NCI-H2227 treated with DMSO at 0.1 percent for 48 hours (cell line): ENCODE measurements around the gene TARBP2.

Source experiments
- DNase-seq: peaks from one replicate; lab custom pipeline; 2025; lab: John Stamatoyannopoulos, UW

The TARBP2 gene, protein sequence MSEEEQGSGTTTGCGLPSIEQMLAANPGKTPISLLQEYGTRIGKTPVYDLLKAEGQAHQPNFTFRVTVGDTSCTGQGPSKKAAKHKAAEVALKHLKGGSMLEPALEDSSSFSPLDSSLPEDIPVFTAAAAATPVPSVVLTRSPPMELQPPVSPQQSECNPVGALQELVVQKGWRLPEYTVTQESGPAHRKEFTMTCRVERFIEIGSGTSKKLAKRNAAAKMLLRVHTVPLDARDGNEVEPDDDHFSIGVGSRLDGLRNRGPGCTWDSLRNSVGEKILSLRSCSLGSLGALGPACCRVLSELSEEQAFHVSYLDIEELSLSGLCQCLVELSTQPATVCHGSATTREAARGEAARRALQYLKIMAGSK

DNA sequence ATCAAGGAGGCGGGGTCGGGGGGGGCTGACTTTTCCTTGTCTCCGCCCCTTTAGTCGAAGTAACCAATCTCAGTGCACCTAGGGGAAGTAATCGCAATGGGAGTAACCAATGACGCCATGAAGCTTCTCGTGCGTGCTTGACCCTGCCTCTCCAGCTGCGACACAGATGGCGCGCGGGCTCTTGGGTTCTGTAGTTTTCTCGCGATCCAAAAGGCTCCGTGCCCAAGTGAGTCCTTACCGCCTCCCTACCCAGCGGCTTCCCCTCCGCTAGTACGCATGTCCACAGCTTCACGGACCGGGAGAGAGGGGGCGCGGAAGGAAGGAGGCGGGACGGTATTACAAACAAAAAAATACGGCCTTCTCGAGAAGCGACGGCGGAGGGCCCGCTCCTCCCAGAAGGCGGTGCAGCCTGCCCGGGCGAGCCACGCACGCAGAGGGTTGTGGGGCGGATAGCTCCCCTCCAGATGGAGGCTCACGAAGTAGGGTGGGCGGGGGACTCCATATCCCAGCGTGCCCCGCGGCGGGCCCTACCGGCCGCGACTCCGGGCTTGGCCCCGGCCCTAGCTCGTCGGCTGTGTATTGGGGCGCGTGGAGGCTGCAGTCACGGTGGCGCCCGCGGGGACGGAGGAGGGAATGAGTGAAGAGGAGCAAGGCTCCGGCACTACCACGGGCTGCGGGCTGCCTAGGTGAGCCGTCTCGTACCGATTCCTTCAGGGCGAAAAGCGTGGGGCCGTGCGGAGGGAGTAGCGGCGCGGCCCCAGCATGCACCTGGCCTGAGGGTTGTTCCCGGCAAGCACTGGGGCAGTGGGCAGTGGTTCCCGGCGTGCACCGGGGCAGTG lies at the start of gene TARBP2:
Gene TARBP2, plus strand, starts transcription at position 508 of the 839 bp plus-strand sequence. Its CDS starts 126 bp downstream, at position 634.
- DNase-seq: peak; percentile 98

DNA sequence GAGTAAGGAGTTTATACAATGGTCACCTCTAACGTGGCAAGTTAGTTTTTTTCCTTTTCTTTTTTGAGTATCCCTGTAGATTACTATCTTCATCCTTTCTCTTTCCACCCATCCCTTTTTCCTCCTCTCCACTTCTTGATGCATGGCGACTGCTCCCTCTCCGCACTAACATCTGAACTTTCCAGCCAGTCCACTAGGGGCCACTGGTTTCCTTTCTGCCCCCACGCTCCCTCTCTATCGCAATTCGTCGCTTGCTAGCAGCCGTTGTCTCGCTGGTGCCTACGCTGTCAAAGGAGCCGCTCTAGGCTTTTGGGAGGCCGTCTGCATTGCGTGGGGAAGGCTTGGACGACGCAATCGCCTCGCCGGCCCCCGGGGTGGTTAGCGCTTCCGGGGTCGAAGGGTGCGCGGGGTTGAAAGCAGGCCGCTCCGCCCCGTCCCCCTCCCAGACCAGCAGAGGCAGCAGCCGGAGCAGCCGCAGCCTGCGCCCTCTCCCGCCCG lies 49.4 kb upstream of the TARBP2 start, which contains the start of gene PCBP2:
Gene PCBP2, plus strand, starts transcription at position 442 of the 498 bp plus-strand sequence. CDS start 2,699 bp downstream, outside the sequence.
- DNase-seq: peak; percentile 97

DNA sequence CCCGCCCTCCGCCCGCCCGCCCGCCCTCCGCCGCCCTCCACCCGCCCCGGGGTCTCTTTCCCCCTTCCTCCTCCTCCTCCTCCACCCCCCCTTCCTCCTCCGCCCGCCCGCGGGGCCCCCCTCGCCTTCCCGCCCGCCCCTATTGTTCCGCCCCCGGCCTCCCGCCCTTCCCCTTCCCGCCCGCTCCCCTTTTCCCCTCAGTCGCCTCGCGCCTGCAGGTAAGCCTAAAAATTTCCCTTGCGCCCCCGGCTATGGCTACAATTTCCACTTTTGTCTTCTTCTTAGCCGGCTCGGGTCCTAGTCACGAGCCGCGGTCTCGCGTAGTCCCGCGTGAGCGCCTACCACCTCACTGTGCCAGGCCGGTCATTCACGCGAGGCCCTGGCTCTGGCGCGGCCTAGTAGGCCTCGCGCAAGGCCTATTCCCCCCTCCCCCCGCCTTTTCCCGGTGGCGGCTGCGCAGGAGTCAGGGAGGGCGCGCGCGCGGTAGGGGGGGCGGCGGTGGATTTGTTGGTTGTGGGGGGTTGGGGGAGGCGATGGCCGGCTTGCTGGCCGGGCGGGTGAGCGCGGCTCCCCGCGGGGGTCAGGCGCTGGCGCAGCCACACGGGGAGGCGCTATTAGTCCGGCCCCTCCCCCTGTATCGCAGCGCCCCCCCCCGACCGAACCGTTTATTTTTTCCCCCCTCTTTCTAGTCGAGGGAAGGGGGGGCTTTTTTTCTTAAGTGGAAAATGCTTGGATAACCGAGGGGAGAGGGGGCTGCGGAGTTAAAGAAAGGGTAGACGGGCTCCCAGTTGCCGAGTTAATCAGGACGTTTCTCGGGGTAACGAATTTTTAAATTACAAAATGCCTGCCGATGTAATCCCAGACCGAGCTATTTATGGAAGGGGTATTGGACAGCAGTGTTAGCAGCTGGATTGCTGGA lies 48.7 kb upstream of the TARBP2 start:
- peak; percentile 55 for DNase-seq

DNA sequence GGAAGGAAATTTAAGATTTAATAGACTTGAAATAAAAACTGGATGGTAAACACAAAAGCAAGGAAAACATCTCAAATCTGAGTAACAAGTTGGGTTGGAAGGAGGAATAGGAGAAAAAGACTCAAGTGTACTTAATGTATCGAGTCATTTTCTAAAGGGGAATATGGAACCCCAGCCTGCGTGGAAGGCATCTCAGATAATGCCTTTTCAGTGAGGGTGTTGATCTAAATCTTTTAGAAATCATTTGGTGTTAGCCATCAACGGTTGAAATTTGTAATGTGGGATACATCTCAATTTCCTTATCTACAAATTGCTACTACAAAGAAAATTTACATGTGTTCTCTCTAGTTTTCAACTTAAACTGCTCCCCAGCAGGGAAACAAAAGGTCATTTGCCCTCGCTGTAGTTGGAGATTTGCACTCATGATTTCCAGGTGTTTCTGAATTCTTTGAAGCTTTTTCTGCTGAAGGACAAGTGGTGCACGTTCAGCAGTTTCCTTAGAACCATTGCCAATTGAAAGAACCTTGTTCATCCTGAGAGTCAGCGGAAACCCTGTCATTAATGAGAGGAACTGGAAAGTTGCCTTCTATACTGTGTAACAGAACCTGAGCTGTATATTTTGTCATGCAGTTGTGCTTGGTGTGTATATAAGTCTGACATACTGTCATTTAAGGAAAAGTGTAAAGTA lies 47.0 kb upstream of the TARBP2 start:
- no peak for DNase-seq

DNA sequence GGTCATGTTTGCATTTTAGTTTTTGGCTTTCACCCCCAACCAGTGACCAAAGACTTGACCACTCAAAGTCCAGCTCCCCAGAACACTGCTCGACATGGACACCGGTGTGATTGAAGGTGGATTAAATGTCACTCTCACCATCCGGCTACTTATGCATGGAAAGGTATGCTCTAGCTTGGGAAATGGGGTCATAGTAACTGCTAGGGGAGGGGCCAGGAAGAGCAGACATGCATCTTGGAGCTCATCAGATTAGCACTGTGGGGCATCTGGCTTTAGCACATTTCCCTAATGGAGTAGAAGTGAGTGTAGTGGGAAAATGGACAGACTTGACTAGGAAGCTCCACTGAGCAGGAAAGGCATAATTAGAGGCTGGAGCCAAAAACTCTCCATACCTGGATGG lies 46.4 kb upstream of the TARBP2 start:
- DNase-seq: no peak

DNA sequence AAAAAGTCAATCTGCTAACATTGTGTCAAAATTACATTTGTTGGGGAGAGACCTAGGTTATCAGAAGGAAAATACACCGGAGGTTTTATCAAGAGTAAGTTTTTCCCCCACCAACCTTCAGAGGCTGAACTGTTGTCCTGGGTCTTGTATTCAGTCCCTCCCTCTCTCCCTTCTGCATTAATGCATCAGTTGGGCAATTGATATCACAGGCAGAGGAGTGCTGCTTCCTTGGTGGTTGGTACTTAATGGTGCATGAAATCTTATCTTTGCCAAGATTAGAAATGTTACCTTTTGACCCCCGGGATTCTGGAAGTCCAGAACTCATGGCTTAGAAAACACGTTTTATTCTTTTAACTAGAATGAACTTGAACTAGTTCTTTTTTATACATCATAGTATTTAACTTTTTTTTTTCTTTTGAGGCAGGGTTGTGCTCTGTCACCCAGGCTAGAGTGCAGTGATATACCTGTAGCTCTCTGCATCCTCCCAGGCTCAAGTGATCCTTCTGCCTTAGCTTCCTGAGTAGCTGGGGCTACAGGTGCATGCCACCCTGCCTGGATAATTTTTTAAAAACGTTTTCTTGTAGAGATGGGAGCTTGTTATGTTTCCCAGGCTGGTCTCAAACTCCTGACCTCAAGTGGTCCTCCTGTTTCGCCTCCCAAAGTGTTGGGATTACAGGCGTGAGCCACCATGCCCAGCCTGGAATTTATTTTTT lies 44.3 kb upstream of the TARBP2 start:
- no peak for DNase-seq

DNA sequence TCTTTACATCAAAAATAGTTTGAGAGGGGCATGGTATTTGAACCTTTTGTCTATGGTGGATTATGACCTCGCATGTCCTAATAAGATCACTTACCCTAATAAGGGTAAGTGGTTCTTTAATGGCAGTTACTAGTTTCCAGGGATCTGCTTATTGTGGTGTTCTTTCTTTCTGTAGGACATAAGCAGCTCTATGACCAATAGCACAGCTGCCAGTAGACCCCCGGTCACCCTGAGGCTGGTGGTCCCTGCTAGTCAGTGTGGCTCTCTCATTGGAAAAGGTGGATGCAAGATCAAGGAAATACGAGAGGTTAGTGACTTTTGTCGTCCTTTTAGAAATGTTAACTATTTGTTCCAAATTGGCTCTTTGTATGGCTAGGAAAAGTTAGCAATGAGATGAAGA lies 42.0 kb upstream of the TARBP2 start:
- DNase-seq: no peak

DNA sequence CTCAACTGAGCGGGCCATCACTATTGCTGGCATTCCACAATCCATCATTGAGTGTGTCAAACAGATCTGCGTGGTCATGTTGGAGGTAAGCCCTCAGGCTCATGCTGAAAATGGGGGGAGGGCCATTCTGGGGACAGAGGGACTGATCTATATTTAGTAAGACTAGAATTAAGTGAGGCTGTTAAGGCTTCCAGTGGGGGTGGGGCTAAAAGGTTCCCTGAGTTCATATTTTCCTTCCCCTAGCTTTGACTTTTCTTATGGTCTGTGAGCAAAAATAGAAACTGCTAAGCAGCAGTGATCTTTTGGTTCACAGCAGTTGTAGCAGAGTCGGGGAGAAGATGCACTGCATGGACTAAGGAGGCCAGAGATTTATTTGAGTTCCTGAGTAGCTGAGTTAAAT lies 40.0 kb upstream of the TARBP2 start:
- peak; percentile 6 for DNase-seq

DNA sequence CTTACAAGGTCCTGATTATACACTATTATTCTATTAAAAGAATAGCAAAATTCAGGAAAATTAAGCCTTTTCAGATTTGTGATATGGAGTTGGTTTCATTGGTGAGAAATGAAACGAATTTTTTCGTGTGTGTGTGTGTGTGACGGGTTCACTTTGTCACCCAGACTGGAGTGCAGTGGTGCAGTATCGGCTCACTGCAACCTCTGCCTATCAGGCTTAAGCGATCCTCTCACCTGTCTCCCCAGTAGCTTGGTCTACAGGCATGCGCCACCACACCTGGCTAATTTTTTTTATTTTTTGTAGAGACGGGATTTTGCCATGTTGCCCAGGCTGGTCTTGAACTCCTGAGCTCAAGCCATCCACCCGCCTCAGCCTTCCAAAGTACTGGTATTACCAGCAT lies 39.5 kb upstream of the TARBP2 start:
- no peak for DNase-seq

DNA sequence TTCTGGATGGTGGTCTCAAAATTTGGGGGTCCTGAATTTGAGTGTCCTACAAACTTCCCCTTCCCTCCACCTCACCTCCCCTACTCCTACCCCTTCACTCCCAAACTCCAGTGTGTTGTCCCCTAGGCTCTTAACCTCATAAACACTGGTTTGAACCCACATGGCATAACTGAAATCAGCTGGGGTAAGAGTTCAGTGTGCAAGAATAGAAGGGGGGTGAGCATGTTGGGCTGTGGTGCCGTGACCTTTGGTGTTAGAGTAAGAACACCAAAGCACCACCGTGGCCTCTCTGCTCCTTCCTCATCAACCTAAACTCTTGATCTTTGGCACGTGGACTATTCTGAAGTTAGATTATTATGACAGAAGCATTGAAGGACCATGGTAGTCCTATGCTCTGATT lies 38.1 kb upstream of the TARBP2 start:
- DNase-seq: no peak

DNA sequence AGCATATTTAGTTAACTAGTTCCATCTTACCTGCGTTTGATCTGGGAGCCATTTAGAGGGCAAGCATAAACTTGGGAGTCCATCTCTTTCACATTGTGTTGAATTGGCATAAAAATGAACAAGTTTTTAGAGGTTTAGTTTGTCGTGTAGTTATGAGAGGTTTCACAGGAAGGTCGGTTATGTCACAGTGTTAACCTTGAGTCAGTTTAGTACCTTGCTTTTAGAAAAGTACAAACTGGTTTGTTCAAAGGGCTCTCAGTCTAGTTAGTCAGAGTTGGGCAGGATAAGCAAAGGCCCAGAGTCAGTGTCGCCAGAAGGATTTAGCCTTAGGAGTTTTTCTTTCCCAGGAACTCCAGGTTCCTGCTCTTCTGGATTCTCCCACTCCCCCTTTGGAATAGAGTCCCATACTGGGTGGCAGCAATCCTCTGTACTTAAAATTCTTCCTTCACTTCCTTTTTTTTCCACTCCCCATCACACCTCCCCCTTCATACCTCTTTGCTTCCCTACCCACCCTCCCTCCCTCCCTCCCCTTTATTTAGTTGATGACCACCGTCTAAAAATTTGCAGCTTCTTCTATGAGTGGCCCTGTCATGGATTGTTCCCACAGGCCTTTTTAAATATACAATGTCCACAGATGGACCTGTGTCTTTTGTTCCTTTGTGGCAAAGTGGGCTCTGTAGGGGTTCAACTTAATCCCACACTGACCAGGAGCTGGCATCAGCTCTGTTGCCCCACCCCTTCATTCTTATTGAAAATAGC lies 37.1 kb upstream of the TARBP2 start:
- no peak for DNase-seq

DNA sequence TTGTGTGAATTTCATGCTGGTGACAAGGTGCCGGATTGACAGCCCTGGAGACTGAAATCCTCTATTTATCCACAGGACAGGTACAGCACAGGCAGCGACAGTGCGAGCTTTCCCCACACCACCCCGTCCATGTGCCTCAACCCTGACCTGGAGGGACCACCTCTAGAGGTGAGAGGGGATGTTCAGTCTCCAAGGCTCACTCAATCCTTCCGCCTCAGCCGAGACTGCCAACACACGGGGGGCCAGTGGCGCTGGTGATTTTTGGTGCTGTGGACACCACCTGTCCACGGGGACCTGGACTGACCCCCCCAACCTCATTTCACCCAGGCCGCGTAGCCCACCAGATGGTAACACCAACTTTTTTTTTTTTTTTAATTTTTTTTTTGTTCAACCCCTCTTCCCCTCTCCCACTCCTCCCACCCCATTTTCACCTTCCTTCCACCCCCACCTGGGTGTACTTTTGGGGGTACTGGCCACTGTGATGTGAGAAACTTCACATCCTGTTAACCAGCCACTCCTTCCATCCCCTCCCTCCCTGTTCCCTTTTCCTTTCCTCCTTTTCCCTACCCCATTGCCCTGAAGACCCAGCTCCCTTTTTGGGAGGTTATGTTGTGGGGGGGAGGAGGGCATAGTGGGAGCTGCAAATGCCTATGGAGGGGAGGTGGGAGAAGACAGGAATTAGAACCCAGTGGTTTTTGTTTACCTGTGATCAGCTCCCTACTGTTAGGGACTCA lies 36.2 kb upstream of the TARBP2 start:
- no peak for DNase-seq

DNA sequence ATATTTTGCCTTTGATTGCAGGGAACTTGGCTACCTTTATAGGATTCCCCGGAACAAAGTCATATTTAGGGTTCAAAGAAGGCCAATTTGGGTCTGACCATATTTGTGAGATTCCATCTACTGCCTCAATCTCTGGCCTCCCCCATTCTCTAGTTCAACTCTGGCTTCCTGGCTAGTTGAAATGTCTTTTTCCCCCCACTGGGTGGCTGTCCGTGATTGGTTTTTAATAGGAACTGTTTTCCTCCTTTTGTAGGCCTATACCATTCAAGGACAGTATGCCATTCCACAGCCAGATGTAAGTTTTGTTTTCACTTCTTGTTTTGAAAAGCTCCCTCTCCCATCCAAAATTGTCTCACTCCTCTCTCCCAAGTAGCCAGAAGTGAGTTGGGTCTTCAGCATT lies 35.4 kb upstream of the TARBP2 start:
- no peak for DNase-seq

DNA sequence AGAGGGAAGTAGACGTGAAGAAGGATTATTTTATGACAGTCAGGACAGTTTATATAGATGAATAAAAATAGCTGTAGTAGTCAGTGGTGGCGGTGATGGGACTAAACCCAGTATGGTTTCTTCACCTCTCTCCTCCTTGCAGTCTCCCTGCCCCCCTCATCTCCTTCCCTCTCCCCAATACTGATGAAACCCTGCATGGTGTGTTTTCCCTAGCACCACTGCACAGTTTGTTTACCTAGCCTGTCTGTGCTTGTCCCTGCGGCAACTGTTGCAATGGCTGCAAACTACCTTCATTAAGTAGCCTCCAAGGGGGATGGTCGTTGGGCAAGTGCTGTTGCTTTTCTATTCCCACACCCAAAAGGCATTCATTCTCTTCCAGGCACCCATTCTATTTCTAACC lies 34.4 kb upstream of the TARBP2 start:
- DNase-seq: no peak

DNA sequence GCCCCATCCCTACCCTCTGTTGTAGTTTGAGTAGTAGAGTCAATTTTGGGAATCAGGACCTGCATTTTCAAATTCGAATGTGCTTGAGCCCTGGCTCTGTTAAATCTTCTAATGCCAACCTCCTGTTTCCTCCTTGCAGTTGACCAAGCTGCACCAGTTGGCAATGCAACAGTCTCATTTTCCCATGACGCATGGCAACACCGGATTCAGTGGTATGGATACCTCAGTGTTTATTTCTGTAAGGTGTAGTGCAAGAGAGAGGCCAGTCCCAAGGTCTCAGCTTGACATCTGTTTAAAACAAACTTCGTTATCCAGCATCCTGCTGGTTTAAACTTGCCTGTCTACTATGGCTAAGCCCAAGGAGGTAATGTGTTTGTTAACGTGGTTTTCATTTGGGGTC lies 34.0 kb upstream of the TARBP2 start:
- DNase-seq: no peak

DNA sequence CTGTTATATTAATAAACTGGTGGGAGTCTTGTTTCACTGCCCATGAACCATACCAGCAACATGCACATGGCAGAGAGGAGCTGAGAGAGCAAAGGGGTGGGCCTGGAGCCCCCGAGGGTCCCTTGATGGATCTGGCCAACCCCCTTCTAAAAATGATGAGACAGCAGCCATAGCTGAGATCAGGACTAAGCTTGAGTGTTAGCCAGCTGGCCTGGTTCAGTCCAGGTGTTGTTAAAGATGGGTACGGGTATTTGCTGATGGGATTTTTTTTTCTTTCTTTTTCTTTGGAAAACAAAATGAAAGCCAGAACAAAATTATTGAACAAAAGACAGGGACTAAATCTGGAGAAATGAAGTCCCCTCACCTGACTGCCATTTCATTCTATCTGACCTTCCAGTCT lies 33.2 kb upstream of the TARBP2 start:
- no peak for DNase-seq

DNA sequence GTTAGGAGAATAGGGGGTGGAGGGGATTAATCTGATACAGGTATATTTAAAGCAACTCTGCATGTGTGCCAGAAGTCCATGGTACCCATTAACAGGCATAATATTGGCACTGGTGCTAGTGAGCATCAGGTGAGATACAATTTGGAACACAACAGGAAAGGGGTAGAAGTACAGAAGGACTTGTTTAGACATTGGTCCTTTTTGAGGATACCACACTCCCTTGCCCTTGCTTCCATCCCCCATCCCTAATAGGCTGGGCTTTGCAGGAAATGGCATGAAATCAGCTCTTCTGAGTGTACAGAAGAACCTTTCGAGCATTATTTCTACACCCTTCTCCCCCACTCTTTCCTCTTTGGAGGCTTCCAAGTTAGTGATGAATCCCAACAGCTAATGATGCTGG lies 32.8 kb upstream of the TARBP2 start:
- no peak for DNase-seq

DNA sequence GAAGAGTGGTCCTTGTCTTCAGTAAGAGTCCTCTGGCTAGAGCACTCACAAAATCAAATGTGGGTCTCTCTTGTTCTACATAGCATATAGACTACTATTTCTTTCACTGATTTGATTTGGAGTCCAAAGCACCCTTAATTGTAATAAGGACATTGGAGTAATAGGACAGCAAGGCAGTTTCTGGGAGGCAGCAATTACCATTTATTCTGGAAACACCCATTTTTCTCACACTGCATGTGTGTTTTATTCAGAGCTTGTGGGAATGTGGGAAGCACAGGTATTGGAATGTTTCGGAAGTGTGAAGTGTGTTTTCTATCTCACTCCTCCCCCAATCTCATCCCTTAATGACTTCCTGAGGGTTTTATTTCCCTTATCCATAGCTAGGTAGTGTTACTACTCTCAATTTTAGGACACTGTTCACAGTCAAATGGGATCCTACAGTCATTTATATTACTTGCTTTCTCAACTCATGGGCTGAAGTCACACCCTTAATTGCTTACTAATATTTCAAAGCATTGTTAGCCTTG lies 29.0 kb upstream of the TARBP2 start:
- no peak for DNase-seq

DNA sequence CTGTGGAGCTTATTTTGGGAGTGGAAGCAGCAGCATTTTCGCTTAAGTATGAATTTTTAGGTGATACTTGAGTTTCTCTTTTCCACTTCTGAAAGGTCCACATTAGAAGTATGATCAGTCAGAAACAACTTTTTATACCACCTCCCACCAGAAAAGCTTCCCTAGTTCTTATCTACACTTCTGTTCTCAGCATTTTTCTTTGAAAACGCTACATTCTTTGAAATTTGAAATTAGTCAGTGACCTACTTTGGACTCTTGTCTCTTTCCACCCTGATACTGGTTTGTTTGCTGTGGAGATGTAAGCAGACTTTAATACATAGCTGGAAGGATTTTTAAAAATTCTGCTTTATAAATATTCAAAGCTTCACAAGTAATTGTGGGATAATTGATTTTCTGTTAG lies 27.0 kb upstream of the TARBP2 start:
- DNase-seq: no peak
